H9 (cell line): Measurements from ENCODE around the gene JADE2. TPM values are rescaled to one million over a fixed set of nuclear protein-coding genes. Genes with fewer than 3 reads are reported as not detected.
A peak's percentile ranks its signal among the peaks of the same experiment; 100 is the strongest.

ENCODE experiments used
- DNase-seq: peaks from one replicate; pipeline ENCODE4 v3.0.0-alpha.2; 2017
- H2AFZ ChIP-seq: one replicate; pipeline ENCODE4 v1.6.1; 2013; ENCODE audit warnings: mild to moderate bottlenecking, low read length, control low read depth, moderate library complexity
- H2AK5ac ChIP-seq: 2 replicates; pipeline ENCODE4 v1.6.1; 2013; ENCODE audit warnings: low read length, control low read depth, mixed read lengths; ENCODE audit not compliant: insufficient read length
- H2BK120ac ChIP-seq: one replicate; pipeline ENCODE4 v1.6.1; 2013; ENCODE audit warnings: low read depth, mild to moderate bottlenecking, low read length, control low read depth, inconsistent platforms; ENCODE audit not compliant: poor library complexity, severe bottlenecking
- H2BK12ac ChIP-seq: 2 replicates; pipeline ENCODE4 v1.6.1; 2013; ENCODE audit warnings: low read length, control low read depth, mixed read lengths, low read depth; ENCODE audit not compliant: insufficient read length
- H2BK15ac ChIP-seq: 2 replicates; pipeline ENCODE4 v1.6.1; 2013; ENCODE audit warnings: low read depth, low read length, control low read depth
- H2BK20ac ChIP-seq: one replicate; pipeline ENCODE4 v1.6.1; 2013; ENCODE audit warnings: low read depth, mild to moderate bottlenecking, low read length, control low read depth, inconsistent platforms; ENCODE audit not compliant: poor library complexity, severe bottlenecking
- H2BK5ac ChIP-seq: 2 replicates; pipeline ENCODE4 v1.6.1; 2013; ENCODE audit warnings: low read length, control low read depth, mixed read lengths; ENCODE audit not compliant: insufficient read length
- H3K14ac ChIP-seq: 2 replicates; pipeline ENCODE4 v1.6.1; 2013; ENCODE audit warnings: low read length, control low read depth; ENCODE audit not compliant: insufficient read depth
- H3K18ac ChIP-seq: 2 replicates; pipeline ENCODE4 v1.6.1; 2013; ENCODE audit warnings: low read depth, mild to moderate bottlenecking, mixed read lengths, low read length, control low read depth; ENCODE audit not compliant: insufficient read length
- H3K23ac ChIP-seq: 2 replicates; pipeline ENCODE4 v1.6.1; 2013; ENCODE audit warnings: low read length, control low read depth, mixed read lengths, low read depth; ENCODE audit not compliant: insufficient read length
- H3K23me2 ChIP-seq: 2 replicates; pipeline ENCODE4 v1.6.1; 2013; ENCODE audit warnings: low read depth, mild to moderate bottlenecking, mixed read lengths, low read length, control low read depth; ENCODE audit not compliant: insufficient read length, poor library complexity, severe bottlenecking
- H3K27ac ChIP-seq: 2 replicates; pipeline ENCODE4 v1.5.1; 2013; ENCODE audit warnings: low read length, control low read depth, mixed read lengths, low read depth; ENCODE audit not compliant: insufficient read length
- H3K27me3 ChIP-seq: 2 replicates; pipeline ENCODE4 v1.6.1; 2013; ENCODE audit warnings: low read length, control low read depth, inconsistent platforms; ENCODE audit not compliant: insufficient read depth
- H3K4ac ChIP-seq: 2 replicates; pipeline ENCODE4 v1.6.1; 2013; ENCODE audit warnings: low read depth, mild to moderate bottlenecking, control low read depth, inconsistent platforms, low read length, moderate library complexity
- H3K4me1 ChIP-seq: 2 replicates; pipeline ENCODE4 v1.6.1; 2013; ENCODE audit warnings: low read length, control low read depth, inconsistent platforms; ENCODE audit not compliant: insufficient read depth
- H3K4me2 ChIP-seq: 2 replicates; pipeline ENCODE4 v1.6.1; 2013; ENCODE audit warnings: low read length, control low read depth, mixed read lengths; ENCODE audit not compliant: insufficient read length, insufficient read depth
- H3K56ac ChIP-seq: 2 replicates; pipeline ENCODE4 v1.6.1; 2013; ENCODE audit warnings: low read depth, mild to moderate bottlenecking, mixed read lengths, low read length, control low read depth; ENCODE audit not compliant: insufficient read length
- H3K79me1 ChIP-seq: 2 replicates; pipeline ENCODE4 v1.6.1; 2013; ENCODE audit warnings: low read depth, mild to moderate bottlenecking, moderate library complexity, low read length, control low read depth, inconsistent platforms; ENCODE audit not compliant: insufficient read depth, poor library complexity, severe bottlenecking
- H3K79me2 ChIP-seq: 2 replicates; pipeline ENCODE4 v1.6.1; 2013; ENCODE audit warnings: low read length, control low read depth, inconsistent platforms; ENCODE audit not compliant: insufficient read depth
- H3K9ac ChIP-seq: 2 replicates; pipeline ENCODE4 v1.6.1; 2013; ENCODE audit warnings: low read length, control low read depth, mixed read lengths; ENCODE audit not compliant: insufficient read length; ENCODE audit errors: extremely low read depth
- H3K9me3 ChIP-seq: one replicate; pipeline ENCODE4 v1.6.1; 2013; ENCODE audit warnings: low read depth, low read length, inconsistent platforms; ENCODE audit not compliant: control insufficient read depth
- H3T11ph ChIP-seq: one replicate; pipeline ENCODE4 v1.6.1; 2013; ENCODE audit warnings: mild to moderate bottlenecking, low read length, control low read depth, inconsistent platforms
- H4K20me1 ChIP-seq: one replicate; pipeline ENCODE4 v1.6.1; 2013; ENCODE audit not compliant: control insufficient read depth, insufficient read length, insufficient read depth
- H4K5ac ChIP-seq: 2 replicates; pipeline ENCODE4 v1.6.1; 2013; ENCODE audit warnings: low read depth, mild to moderate bottlenecking, mixed read lengths, low read length, control low read depth; ENCODE audit not compliant: insufficient read length
- H4K8ac ChIP-seq: replicated peaks from 2 replicates; pipeline ENCODE4 v1.6.1; 2013; ENCODE audit warnings: low read length, control low read depth, mixed read lengths, low read depth; ENCODE audit not compliant: insufficient read length
- H4K91ac ChIP-seq: 2 replicates; pipeline ENCODE4 v1.6.1; 2013; ENCODE audit warnings: low read depth, mild to moderate bottlenecking, moderate library complexity, mixed read lengths, low read length, control low read depth; ENCODE audit not compliant: insufficient read length
- H3K27ac Mint-ChIP-seq, 3 experiments: 2 replicates in 2 of 3; 3 replicates in 1 of 3; pipeline ENCODE4 v1.8.0; 2020 to 2021; ENCODE audit warnings: mixed read lengths in 3 of 3, mild to moderate bottlenecking in 1 of 3, moderate library complexity in 1 of 3
- H3K27me3 Mint-ChIP-seq: 2 replicates; pipeline ENCODE4 v1.8.0; 2021; ENCODE audit warnings: low read depth, mild to moderate bottlenecking, moderate library complexity, mixed read lengths
- H3K36me3 Mint-ChIP-seq, 3 experiments: 2 replicates in 2 of 3; 3 replicates in 1 of 3; pipeline ENCODE4 v1.8.0; 2020 to 2021; ENCODE audit warnings: low read depth in 3 of 3, mixed read lengths in 3 of 3; ENCODE audit not compliant: insufficient read depth in 1 of 3
- H3K4me1 Mint-ChIP-seq, 2 experiments: 2 replicates each; pipeline ENCODE4 v1.8.0; 2020; ENCODE audit warnings: mixed read lengths in 2 of 2
- H3K4me3 Mint-ChIP-seq, 2 experiments: 2 replicates in 1 of 2; 3 replicates in 1 of 2; pipeline ENCODE4 v1.8.0; 2020 to 2021; ENCODE audit warnings: mild to moderate bottlenecking in 2 of 2, mixed read lengths in 2 of 2, moderate library complexity in 1 of 2
- H3K9me3 Mint-ChIP-seq, 2 experiments: 2 replicates in 1 of 2; 3 replicates in 1 of 2; pipeline ENCODE4 v1.8.0; 2020; ENCODE audit warnings: mild to moderate bottlenecking in 2 of 2, mixed read lengths in 2 of 2, moderate library complexity in 1 of 2
- WGBS: extraction: QIAGEN DNeasy Blood & Tissue Kit; methylation state at CpG from one replicate; pipeline ENCODE4 v1.1.7; 2013; ENCODE audit warnings: missing lambda C conversion rate, low lambda C conversion rate, mixed read lengths; ENCODE audit not compliant: insufficient read length; ENCODE audit errors: extremely low coverage; 5-methylcytosine and 5-hydroxymethylcytosine counted together
- total RNA-seq: library from RNA; stranded (reverse); gene quantifications from 2 replicates; pipeline ENCODE4 v1.2.1, GENCODE V29; 2021
- TF ChIP-seq, protein P1 (sequence below): fragments of 200-600 bp; sonication (generic); conservative IDR thresholded peaks from 3 replicates; pipeline ENCODE4 v1.8.0; 2021; ENCODE audit warnings: antibody characterized with exemption, mild to moderate bottlenecking

JADE2 gene
- total RNA-seq, 1 experiment from 2014 or later, result 99.7 TPM

DNA sequence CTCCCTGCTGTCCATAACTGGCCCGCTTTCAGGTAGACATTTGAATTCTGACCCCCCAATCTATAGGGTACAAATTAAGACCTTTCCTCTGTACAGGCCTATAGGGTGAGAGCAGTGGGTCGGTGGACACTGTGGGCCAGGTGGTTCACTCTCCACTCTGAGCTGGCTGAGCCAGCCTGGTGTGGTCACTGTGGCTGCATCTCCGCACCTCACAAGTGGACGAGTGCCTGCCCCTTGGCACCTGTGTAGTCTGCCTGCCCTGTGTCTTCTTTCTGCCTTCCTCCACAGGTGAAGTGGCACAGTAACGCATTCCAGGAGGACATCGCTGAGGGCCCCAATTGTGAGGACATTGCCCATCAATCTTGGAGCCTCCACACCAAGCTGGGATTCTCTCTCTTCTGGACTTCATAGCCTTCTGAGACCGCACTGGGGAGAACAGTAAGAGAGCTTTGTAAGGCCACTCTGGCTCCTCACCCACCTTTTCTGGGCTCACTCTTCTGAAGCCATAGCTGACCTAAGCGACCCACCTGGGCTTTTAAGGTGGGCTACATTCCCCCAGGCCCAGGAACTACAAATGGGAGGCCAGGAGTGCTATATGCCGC is 33.5 kb upstream of the JADE2 start:
- WGBS, result no CpG with 5 or more reads among the region's 9 CpGs
- Histone ChIP-seq H2AFZ (no peak overlapping the region), H3K56ac (no peak overlapping the region), H2AK5ac (no peak overlapping the region), H4K20me1 (no peaks in the 10 kb centered on the region), H2BK12ac (no peak overlapping the region), H4K8ac (no peak overlapping the region), H2BK15ac (no peak overlapping the region), H3K14ac (no peak overlapping the region), H2BK5ac (no peak overlapping the region), H4K91ac (no peak overlapping the region), H3K23ac (no peak overlapping the region), H3K27me3 (no peaks in the 10 kb centered on the region), H3T11ph (no peak overlapping the region), H3K4ac (no peak overlapping the region), H3K79me1 (no peaks in the 10 kb centered on the region), H3K18ac (peak overlapping the region; percentile 49), H4K5ac (no peak overlapping the region), H2BK20ac (no peak overlapping the region), H3K79me2 (no peaks in the 10 kb centered on the region), H3K9ac (no peak overlapping the region), H3K4me1 (no peaks in the 10 kb centered on the region), H2BK120ac (no peak overlapping the region), H3K27ac (no peak overlapping the region), H3K9me3 (no peaks in the 10 kb centered on the region), H3K4me2 (no peak overlapping the region), H3K23me2 (no peaks in the 10 kb centered on the region)
- Mint-ChIP-seq H3K27me3 (peaks cover 2% of the 10 kb centered on the region; the same call in 1 of the 2 replicates), H3K4me1 (0 out of 4 replicates have a peak, but pooled peaks cover 0 to 3% of the 10 kb centered on the region in 2 experiments), H3K9me3 (no peaks in the 10 kb centered on the region), H3K36me3 (no peaks in the 10 kb centered on the region), H3K4me3 (no peak overlapping the region), H3K27ac (no peak overlapping the region)
- DNase-seq, result no peak
- TF ChIP-seq, protein P1, sequence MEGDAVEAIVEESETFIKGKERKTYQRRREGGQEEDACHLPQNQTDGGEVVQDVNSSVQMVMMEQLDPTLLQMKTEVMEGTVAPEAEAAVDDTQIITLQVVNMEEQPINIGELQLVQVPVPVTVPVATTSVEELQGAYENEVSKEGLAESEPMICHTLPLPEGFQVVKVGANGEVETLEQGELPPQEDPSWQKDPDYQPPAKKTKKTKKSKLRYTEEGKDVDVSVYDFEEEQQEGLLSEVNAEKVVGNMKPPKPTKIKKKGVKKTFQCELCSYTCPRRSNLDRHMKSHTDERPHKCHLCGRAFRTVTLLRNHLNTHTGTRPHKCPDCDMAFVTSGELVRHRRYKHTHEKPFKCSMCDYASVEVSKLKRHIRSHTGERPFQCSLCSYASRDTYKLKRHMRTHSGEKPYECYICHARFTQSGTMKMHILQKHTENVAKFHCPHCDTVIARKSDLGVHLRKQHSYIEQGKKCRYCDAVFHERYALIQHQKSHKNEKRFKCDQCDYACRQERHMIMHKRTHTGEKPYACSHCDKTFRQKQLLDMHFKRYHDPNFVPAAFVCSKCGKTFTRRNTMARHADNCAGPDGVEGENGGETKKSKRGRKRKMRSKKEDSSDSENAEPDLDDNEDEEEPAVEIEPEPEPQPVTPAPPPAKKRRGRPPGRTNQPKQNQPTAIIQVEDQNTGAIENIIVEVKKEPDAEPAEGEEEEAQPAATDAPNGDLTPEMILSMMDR, result no peak
